Psoas muscle (tissue), 8 donors: ENCODE measurements around the gene MAMLD1. TPM values are rescaled to one million over a fixed set of nuclear protein-coding genes. Genes with fewer than 3 reads are reported as not detected.

Experiments
- ATAC-seq, 4 donors: fragments of 200-7000 bp; cut with Tn5 transposase; one replicate each; pipeline ENCODE4 v1.9.1; 2020; ENCODE audit warnings: moderate library complexity in 3 of 4, mild to moderate bottlenecking in 2 of 4
- DNase-seq, 2 donors: peaks; one replicate each; pipeline ENCODE4 v3.0.0-alpha.2; 2020
- H3K27ac ChIP-seq: fragments of 200-600 bp; one replicate; pipeline ENCODE4 v1.8.0; 2022
- H3K27me3 ChIP-seq, 3 donors: fragments of 200-600 bp in 1 of 3; one replicate each; pipeline versions ENCODE4 v1.6.1 to v1.8.0; 2013 to 2022; ENCODE audit warnings: low read length in 2 of 3, mild to moderate bottlenecking in 2 of 3, moderate library complexity in 1 of 3; ENCODE audit not compliant: insufficient read depth in 3 of 3
- H3K36me3 ChIP-seq, 2 donors: fragments of 200-600 bp in 1 of 2; one replicate each; pipeline versions ENCODE4 v1.6.1 to v1.8.0; 2013 to 2022; ENCODE audit warnings: low read depth in 1 of 2, mild to moderate bottlenecking in 1 of 2, moderate library complexity in 1 of 2; ENCODE audit not compliant: insufficient read depth in 1 of 2
- H3K4me1 ChIP-seq: fragments of 200-600 bp; one replicate; pipeline ENCODE4 v1.8.0; 2022
- H3K4me3 ChIP-seq: fragments of 200-600 bp; one replicate; pipeline ENCODE4 v1.8.0; 2022; ENCODE audit warnings: mild to moderate bottlenecking
- H3K9me3 ChIP-seq: fragments of 200-600 bp; one replicate; pipeline ENCODE4 v1.8.0; 2022
- CTCF ChIP-seq: fragments of 200-600 bp; IDR thresholded peaks from one replicate; pipeline ENCODE4 v1.8.0; 2022; ENCODE audit warnings: antibody characterized with exemption
- WGBS, 3 donors: extraction: QIAGEN DNeasy Blood & Tissue Kit; methylation state at CpG; one replicate each; pipeline versions ENCODE4 v1.1.6 to v1.1.7; 2013; 5-methylcytosine and 5-hydroxymethylcytosine counted together
- intact Hi-C, 2 donors: fragments of 100-400 bp; cut with DNase I; formaldehyde crosslinking; loops; one replicate each; pipeline versions ENCODE4 v1.11.0 to v1.14.2; 2022
- polyA plus RNA-seq, 3 donors: library from polyadenylated mRNA; stranded (reverse); fragments of 200-250 nt; gene quantifications; one replicate each; pipeline ENCODE4 v1.2.3, GENCODE V29; 2013
- total RNA-seq, 4 donors: library from RNA; stranded (reverse); fragmentation: NEBNext Ultra II Directional in 2 of 4; extraction: Animal tissue kit (Norgen Biotek cat#: 25700) in 2 of 4; gene quantifications; one replicate each; pipeline versions ENCODE4 v1.2.1 to v1.2.4, GENCODE V29; 2021 to 2023
- donor health status: healthy with polysubstance abuse.
- donor health status: DM: no; HTN: no; CAD: no; lungs with moderate emphysema.
- donor health status: Bipolar disorder and iron deficiency.
- donor health status: healthy.
- donor health status: DM: yes; HTN: yes; CAD: no.
- donor health status: DM: no; HTN: no; CAD: no.
- donor health status: DM: no; HTN: no; CAD: no.
- donor health status: DM: yes; HTN: yes; CAD: no.

Gene MAMLD1
- total and polyA plus RNA-seq, 7 donors: 1.3 to 4.5 (median 2.2) TPM

GRCh38 chrX:150446995-150447394 is 83.9 kb downstream of the MAMLD1 start:
- Histone ChIP-seq H3K27ac (no peak overlapping the region), H3K9me3 (no peaks in the 10 kb centered on the region), H3K36me3 (no peaks in the 10 kb centered on the region), H3K4me1 (no peaks in the 10 kb centered on the region), H3K27me3 (no peaks in the 10 kb centered on the region), H3K4me3 (no peak overlapping the region)
- 34 to 43% (median 43%) methylated on average over 1 of the region's 1 CpG for WGBS, 3 donors
- no peak for ATAC-seq
- no peak for TF ChIP-seq CTCF
- intact Hi-C loops: no loop called here
- no peak for DNase-seq

- intact Hi-C loops: no loop called here
- no peaks in the 10 kb centered on the region for H3K36me3 ChIP-seq
Observed at GRCh38 chrX:150449313-150449712, 86.2 kb downstream of the MAMLD1 start.

GRCh38 chrX:150450519-150451177 is 87.5 kb downstream of the MAMLD1 start:
- intact Hi-C loops: no loop called here
- no peak overlapping the region for H3K4me3 ChIP-seq

More at GRCh38 chrX:150449313-150449712, 86.2 kb downstream of the MAMLD1 start:
- no peak for DNase-seq
- ATAC-seq: no peak
- 71 to 94% (median 93%) methylated on average over 5 of the region's 5 CpGs for WGBS, 3 donors
- no peak for TF ChIP-seq CTCF
- H3K9me3 ChIP-seq: no peaks in the 10 kb centered on the region
- H3K27me3 ChIP-seq: no peaks in the 10 kb centered on the region
- H3K4me3 ChIP-seq: no peak overlapping the region
- no peak overlapping the region for H3K27ac ChIP-seq
- no peaks in the 10 kb centered on the region for H3K4me1 ChIP-seq

GRCh38 chrX:150451953-150452352 is 88.8 kb downstream of the MAMLD1 start:
- Histone ChIP-seq H3K27me3 (no peaks in the 10 kb centered on the region), H3K27ac (no peak overlapping the region), H3K9me3 (no peaks in the 10 kb centered on the region), H3K4me1 (peaks cover 3% of the 10 kb centered on the region), H3K36me3 (no peaks in the 10 kb centered on the region), H3K4me3 (no peak overlapping the region)
- WGBS, 3 donors: 75 to 88% (median 87%) methylated on average over 3 of the region's 3 CpGs
- DNase-seq (no peak), ATAC-seq (no peak)
- TF ChIP-seq CTCF: no peak
- intact Hi-C loops: no loop called here

More at GRCh38 chrX:150450519-150451177, 87.5 kb downstream of the MAMLD1 start:
- no peaks in the 10 kb centered on the region for H3K9me3 ChIP-seq
- H3K4me1 ChIP-seq: no peaks in the 10 kb centered on the region
- no peak overlapping the region for H3K27ac ChIP-seq
- no peak for TF ChIP-seq CTCF
- ATAC-seq (no peak), DNase-seq (no peak)
- no peaks in the 10 kb centered on the region for H3K36me3 ChIP-seq
- no peaks in the 10 kb centered on the region for H3K27me3 ChIP-seq
- 45 to 78% (median 54%) methylated on average over 5 of the region's 5 CpGs for WGBS, 3 donors

- intact Hi-C loops: no loop called here
- no peak overlapping the region for H3K4me3 ChIP-seq
- H3K4me1 ChIP-seq: peaks cover 3% of the 10 kb centered on the region
- no peak for TF ChIP-seq CTCF
- H3K27me3 ChIP-seq: no peaks in the 10 kb centered on the region
- H3K36me3 ChIP-seq: no peaks in the 10 kb centered on the region
- H3K27ac ChIP-seq: no peak overlapping the region
- DNase-seq (no peak), ATAC-seq (no peak)
- no peaks in the 10 kb centered on the region for H3K9me3 ChIP-seq
Observed at GRCh38 chrX:150454083-150454482, 91.0 kb downstream of the MAMLD1 start.
